Activated CD8-positive, alpha-beta memory T cell treated with anti-CD3 and anti-CD28 coated beads, Interleukin-2, amount 50 U/mL, for 1 hour (primary cell): ENCODE measurements around the gene SPATS2.
A peak's percentile ranks its signal among the peaks of the same experiment; 100 is the strongest.
"Not testable (repeated sequence)": the region's sequence is repeated elsewhere in the genome, so short reads cannot be mapped to it uniquely, and the experiment has no call there.

ENCODE experiments used
- DNase-seq: peaks from one replicate; pipeline ENCODE4 v3.0.0-alpha.2; 2020; ENCODE audit errors: extremely low read depth

The SPATS2 gene

DNA sequence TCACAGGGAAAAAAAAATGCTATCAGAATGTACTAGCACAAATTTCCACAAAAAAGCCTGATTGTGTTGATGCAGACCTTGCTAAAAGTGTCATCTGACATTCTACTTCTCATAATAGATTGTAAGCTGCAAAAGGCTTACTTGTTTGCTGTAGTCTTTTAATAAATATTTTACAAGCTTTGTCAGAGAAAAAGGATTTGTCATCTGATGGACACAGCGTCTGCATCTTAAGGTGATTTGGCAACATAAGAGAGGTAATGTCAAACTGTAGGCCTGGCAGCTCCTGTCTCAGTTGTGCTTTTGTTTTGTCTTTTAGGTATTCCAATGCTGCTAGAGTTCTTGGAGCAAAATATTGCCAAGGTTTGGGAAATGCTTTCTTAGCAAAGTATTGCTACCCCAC, 145.3 kb downstream of the SPATS2 start:
- DNase-seq, result no peak

- no peak for DNase-seq
These were observed 148.0 kb downstream of the SPATS2 start for GRCh38 chr12:49515266-49515665.

DNA sequence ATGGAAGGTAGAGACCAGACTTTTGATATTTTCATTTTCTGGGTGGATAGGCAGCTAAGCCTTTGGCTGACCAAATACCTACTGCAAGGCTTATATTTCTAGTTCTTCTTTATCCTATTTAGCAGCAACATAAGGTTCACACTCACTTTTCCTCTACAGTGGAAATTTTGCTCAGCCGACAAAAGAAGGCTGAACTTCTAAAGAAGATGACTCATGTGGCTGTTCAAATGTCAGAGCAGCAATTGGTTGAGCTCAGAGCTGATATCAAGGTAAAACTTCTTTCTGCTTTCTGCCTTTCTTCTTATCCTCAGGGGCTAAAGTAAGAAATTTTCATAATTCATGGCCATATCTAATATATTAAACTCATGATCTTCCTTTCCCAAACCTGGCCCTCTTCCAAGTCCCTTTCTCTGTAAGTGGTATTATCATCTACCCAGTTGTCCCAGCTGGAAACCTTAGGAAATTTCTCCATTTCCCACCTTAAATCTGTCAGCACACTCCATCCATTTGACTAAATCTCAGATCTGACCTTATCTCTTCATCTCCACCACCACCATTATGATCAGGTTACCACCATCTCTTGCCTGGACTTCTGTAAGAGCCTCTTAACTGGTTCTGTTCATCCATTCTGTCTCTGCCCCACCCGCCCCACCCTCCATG, 151.8 kb downstream of the SPATS2 start:
- no peak for DNase-seq

DNA sequence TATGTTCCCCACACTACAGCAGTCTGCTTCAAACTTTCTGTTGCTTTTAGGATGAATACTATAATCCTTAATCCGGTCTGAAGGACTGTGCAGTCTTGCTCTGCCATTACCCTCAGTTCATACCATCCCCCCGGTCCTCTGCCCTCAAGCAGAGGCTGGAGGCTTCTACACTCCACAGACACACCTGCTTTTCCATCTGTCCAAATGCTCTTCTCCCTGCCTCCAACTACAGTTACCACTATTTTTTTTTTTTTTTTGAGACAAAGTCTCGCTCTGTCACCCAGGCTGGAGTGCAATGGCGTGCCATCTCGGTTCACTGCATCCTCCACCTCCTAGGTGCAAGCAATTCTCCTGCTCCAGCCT, 152.3 kb downstream of the SPATS2 start:
- no peak for DNase-seq

- no peak for DNase-seq
These were observed 154.1 kb downstream of the SPATS2 start for GRCh38 chr12:49521389-49521788.

DNA sequence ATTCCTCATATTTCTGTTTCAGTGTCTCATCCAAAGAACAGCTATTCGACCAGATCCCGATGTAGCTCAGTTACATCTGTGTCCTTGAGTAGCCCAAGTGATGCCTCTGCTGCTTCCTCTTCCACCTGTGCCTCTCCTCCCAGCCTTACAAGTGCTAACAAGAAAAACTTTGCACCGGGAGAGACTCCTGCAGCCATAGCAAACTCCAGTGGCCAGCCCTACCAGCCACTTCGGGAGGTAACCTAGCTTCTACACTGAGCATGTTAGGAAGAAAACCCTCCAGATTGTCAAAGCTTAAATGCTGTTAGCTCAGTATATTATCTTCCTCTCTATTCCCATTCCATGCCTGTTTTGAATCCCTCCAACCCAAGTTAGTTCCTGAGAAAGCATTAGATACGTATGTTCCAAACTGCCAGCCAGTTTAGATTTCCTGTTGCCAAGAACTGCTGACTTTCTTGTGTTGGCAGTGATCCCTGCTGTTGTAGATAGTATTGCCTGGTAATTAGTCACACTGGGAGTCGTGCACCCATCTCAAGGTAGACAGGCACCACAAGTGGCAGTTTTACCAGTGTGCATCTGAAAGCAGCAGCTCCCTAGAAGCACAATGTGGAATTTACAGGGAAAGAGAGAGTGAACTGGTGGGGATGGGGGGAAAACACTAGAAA, 157.5 kb downstream of the SPATS2 start:
- no peak for DNase-seq

DNA sequence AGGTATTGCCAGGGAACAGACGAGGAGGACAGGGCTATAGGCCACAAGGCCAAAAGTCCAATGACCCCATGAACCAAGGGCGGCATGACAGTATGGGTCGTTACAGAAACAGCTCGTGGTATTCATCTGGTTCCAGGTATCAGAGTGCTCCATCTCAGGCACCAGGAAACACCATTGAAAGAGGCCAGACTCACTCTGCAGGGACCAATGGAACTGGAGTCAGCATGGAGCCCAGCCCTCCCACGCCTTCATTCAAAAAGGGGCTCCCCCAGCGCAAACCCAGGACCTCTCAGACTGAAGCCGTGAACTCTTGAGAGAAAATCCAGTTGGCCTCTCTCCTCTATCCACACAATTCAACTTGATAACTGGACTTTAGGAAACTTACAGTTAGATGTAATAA, 158.7 kb downstream of the SPATS2 start:
- DNase-seq, result no peak

DNA sequence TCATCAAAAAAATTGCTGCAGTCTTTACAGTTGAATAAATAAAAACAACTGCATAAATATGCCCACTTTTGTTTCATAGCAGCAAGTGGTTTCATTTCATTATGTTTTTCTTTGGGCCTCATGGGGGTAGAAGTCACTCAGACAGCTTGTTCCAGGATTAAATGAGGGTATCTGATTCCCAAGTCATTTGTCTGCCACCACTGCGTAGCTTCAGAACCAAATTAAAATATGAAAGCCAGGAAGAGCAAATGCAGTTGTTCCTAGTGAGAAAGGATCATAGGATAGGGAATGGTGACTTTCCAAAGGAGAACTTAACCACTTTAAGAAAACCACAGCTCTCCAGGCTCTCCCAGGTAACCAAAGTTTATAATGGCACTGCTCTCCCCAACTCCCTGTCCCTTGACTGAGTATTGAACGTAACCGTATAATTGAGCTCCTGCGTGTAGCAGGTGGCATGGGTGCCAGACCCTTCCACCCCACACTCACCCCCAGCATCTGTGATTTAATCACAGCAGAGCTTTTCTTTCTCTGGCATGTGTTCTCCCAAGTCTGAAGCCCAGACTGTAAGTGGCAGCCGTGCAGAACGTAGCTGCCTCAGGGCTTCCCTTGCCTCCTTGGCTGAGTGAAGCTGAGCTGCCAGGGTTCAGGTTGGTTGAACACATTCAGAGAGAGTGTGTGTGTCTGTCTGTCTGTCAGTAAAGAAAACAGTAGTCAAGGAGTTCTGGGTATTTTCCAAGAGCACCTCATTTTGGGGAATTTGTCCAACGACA, 160.3 kb downstream of the SPATS2 start:
- no peak for DNase-seq

- DNase-seq, result no peak
These were observed 162.2 kb downstream of the SPATS2 start for GRCh38 chr12:49529414-49529813.

DNA sequence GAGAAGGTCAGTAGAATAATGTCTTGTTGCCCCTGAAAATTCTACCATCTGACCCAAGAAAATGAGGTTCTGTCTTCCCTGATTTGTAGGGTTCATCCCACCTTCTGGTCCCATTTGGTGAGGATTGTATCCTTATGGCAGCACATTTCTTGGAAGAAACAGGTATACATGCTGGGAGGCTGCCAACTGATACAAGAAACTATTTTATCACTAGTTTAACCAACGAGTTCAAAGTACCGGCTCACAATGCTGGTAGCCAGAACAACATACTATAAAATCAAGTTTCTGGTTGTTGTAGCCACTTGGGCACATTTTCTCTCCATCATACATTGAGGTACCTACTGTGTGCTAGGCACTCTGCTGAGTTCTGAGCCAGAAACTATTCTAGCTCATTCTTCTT, 164.5 kb downstream of the SPATS2 start:
- DNase-seq, result no peak

- no peak for DNase-seq
These were observed 166.1 kb downstream of the SPATS2 start for GRCh38 chr12:49533331-49533730.

DNA sequence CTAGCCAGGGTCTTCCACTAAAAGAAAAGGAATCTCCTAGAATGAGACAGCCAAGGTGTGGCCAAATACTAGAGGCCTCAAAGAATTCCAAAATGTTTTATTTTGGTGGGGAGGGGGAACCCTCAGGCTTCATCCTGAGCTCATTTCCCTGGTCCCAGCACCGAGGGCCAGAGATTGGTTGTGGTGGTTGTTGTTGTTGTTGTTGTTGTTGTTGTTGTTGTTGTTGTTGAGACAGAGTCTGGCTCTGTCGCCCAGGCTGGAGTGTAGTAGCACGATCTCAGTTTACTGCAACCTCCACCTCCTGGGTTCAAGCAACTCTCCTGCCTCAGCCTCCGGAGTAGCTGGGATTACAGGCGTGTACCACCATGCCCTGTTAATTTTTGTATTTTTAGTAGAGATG, 166.9 kb downstream of the SPATS2 start:
- not testable (repeated sequence) for DNase-seq

DNA sequence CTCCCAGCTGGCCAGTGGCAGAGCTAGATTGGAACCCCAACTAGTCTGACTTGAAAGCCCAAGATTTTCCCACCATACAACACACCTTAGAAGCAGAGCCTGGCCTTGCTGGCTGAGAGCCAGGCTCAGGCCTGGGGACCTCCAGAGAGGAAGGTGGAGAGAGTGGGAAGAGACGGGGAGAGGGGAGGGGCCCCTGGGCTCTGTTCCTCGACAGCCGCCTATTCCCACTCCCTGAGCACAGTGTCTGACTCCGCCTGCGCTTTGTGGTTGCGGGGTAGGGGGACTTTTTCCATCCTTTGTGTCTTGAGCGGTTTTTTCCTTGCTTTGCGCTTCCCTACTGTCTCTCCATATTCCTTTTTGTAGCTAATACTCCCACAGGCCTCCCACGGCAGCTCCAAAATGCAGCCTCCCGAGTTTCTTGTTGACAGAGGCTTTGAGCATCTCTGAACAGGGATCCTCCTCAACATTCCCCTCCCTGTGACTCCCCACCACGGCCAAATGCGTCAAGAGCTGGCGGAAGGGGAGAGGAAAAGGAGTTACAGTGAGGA, 167.5 kb downstream of the SPATS2 start:
- no peak for DNase-seq

GRCh38 chr12:49535921-49536525, 168.8 kb downstream of the SPATS2 start:
- no peak for DNase-seq

DNA sequence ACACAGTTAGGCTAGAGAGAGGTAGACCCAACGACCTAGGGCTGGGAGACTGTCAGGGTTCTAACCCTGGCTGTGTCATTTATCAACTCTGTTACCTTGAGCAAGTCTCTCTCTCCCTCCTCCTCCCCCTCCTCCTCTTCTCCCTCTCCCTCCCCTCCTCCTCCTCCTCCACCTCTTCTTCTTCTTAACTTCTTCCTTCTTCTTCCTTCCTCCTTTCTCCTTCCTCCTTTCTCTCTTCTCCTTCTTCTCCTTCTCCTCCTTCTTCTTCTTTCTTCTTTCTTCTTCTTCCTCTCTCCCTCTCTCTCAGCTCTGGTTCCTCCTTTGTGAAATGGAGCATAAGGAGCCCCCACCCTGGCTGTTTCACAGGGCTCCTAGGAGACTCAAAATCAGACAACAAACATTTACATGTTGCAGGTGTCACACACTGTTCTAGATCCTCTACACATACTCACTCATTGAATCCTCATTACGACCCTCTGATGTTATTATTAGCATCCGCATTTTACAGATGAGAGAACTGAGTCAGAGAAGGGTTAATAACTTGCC, 169.3 kb downstream of the SPATS2 start:
- DNase-seq, result no peak

- no peak for DNase-seq
These were observed 170.0 kb downstream of the SPATS2 start for GRCh38 chr12:49537231-49537751.

DNA sequence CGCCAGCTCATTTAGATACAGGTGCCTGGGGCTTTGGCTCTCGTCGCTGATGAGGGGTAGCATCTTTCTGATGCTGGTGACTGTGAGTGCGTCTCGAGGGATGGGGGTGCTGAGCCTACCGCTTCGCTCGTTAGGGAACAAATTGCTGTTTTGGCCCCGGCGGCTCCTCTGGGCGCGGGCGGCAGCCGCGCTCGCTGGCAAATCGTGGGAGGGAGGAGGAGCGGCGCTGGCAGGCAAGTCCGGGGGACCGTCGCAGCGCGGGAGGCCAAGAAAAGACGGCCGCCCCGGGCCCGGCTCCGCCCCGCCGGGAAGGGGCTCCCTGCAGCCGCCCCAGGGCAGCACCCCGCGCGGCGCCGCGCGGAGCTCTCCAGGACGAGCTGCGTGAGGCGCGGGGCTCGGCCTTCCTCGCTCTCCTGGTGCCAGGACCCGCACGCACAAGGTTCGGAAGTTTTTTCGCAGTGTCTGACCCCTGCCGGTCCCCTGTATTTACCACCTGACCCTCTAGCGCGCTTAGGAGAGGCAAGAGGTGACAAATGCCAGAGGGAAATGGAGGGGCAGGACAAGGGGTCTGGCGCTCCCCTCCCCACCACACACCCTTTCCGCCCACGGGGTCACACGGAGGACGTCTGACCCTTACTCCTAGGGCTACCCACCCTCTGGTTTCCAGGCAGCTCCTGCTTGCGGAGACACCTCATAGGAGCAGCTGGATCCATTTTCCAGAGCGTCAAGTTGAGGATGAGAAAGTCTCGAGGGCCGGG, 170.7 kb downstream of the SPATS2 start:
- no peak for DNase-seq

- DNase-seq, result peak; percentile 76
These were observed 171.5 kb downstream of the SPATS2 start, which contains the start of gene KCNH3 for GRCh38 chr12:49538510-49539403. KCNH3 (plus strand) TSS chr12:49539030; CDS start chr12:49539417, 387 bp downstream.

- DNase-seq, result no peak
These were observed 172.4 kb downstream of the SPATS2 start for GRCh38 chr12:49539406-49540228.
